HAP-1 (cell line): ENCODE data around the gene SPDYC.

ENCODE experiments used
- DNase-seq, 2 experiments: peaks; one replicate each; pipeline ENCODE4 v3.0.0-alpha.2; 2016 to 2020; ENCODE audit warnings: low spot score in 2 of 2
- H3K27me3 ChIP-seq: fragments of 250-450 bp; sonication (Bioruptor Pico); 2 replicates; pipeline ENCODE4 v1.5.1; 2020; ENCODE audit warnings: low read depth, mild to moderate bottlenecking, moderate library complexity
- H3K36me3 ChIP-seq: fragments of 250-450 bp; sonication (Bioruptor Pico); replicated peaks from 2 replicates; pipeline ENCODE4 v1.5.1; 2020; ENCODE audit warnings: mild to moderate bottlenecking
- H3K4me1 ChIP-seq: fragments of 250-450 bp; sonication (Bioruptor Pico); 2 replicates; pipeline ENCODE4 v1.5.1; 2020; ENCODE audit warnings: mild to moderate bottlenecking
- H3K4me3 ChIP-seq: fragments of 250-450 bp; sonication (Bioruptor Pico); 2 replicates; pipeline ENCODE4 v1.5.1; 2020; ENCODE audit warnings: mild to moderate bottlenecking, moderate library complexity
- H3K9me3 ChIP-seq: fragments of 250-450 bp; sonication (Bioruptor Pico); 2 replicates; pipeline ENCODE4 v1.5.1; 2020; ENCODE audit warnings: mild to moderate bottlenecking, moderate library complexity
- in situ Hi-C: fragments of 300-500 bp; cut with MboI; formaldehyde crosslinking; loops from 3 replicates; pipeline ENCODE4 v1.14.3; 2020; ENCODE audit warnings: low sequenced_read_pairs, inconsistent platforms, mixed read lengths

SPDYC gene

GRCh38 chr11:65221026-65221425, 51.0 kb downstream of the SPDYC start:
- in situ Hi-C loops, result no loop called here
- DNase-seq, result no peak
- Histone ChIP-seq H3K9me3 (no peaks in the 10 kb centered on the region), H3K4me3 (no peak overlapping the region), H3K36me3 (no peaks in the 10 kb centered on the region), H3K27me3 (no peaks in the 10 kb centered on the region), H3K4me1 (peaks cover 14% of the 10 kb centered on the region)
